WTC11 (cell line): ENCODE results near the gene MRPL37.

Experiments used
- CREM ChIP-seq: sonication (generic); formaldehyde crosslinking; IDR thresholded peaks from 2 replicates; pipeline ENCODE4 v1.8.1; 2022; ENCODE audit warnings: mild to moderate bottlenecking, missing genetic modification reagents, moderate library complexity
- FOXK1 ChIP-seq: sonication (generic); formaldehyde crosslinking; IDR thresholded peaks from 2 replicates; pipeline ENCODE4 v1.8.0; 2022; ENCODE audit warnings: mild to moderate bottlenecking, moderate library complexity, missing genetic modification reagents
- TF ChIP-seq, protein P1 (sequence below): fragments of 200-600 bp; IDR thresholded peaks from 2 replicates; pipeline ENCODE4 v1.8.0; 2022; ENCODE audit warnings: antibody characterized with exemption
- TF ChIP-seq, protein P2 (sequence below): sonication (generic); formaldehyde crosslinking; IDR thresholded peaks from 2 replicates; pipeline ENCODE4 v1.8.1; 2023; ENCODE audit warnings: mild to moderate bottlenecking, missing genetic modification reagents

DNA sequence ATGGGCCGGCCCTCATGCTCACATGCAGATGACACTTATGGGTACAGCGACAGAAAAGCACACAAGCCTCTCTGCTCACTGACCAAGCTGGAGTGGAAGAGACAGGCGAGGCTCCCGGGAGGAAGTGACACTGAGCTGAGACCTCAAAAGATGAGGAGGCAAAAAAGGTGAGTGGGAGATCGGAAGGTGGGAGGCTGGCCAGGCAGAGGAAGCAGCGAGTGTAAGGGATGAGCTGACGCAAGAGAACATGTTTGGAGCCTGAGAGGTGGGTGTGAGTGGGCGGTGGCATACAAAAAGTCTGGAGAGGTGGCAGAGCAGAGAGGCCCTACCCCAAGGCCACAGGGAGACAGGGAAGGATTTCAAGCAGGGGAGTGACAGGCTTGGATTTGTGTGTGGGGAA lies 29.0 kb upstream of the MRPL37 start:
- TF ChIP-seq FOXK1 (CRISPR knock-in tag) (no peak), CREM (CRISPR knock-in tag) (no peak)
- TF ChIP-seq, protein P1, sequence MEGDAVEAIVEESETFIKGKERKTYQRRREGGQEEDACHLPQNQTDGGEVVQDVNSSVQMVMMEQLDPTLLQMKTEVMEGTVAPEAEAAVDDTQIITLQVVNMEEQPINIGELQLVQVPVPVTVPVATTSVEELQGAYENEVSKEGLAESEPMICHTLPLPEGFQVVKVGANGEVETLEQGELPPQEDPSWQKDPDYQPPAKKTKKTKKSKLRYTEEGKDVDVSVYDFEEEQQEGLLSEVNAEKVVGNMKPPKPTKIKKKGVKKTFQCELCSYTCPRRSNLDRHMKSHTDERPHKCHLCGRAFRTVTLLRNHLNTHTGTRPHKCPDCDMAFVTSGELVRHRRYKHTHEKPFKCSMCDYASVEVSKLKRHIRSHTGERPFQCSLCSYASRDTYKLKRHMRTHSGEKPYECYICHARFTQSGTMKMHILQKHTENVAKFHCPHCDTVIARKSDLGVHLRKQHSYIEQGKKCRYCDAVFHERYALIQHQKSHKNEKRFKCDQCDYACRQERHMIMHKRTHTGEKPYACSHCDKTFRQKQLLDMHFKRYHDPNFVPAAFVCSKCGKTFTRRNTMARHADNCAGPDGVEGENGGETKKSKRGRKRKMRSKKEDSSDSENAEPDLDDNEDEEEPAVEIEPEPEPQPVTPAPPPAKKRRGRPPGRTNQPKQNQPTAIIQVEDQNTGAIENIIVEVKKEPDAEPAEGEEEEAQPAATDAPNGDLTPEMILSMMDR = no peak
- TF ChIP-seq, protein P2, sequence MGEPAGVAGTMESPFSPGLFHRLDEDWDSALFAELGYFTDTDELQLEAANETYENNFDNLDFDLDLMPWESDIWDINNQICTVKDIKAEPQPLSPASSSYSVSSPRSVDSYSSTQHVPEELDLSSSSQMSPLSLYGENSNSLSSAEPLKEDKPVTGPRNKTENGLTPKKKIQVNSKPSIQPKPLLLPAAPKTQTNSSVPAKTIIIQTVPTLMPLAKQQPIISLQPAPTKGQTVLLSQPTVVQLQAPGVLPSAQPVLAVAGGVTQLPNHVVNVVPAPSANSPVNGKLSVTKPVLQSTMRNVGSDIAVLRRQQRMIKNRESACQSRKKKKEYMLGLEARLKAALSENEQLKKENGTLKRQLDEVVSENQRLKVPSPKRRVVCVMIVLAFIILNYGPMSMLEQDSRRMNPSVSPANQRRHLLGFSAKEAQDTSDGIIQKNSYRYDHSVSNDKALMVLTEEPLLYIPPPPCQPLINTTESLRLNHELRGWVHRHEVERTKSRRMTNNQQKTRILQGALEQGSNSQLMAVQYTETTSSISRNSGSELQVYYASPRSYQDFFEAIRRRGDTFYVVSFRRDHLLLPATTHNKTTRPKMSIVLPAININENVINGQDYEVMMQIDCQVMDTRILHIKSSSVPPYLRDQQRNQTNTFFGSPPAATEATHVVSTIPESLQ (CRISPR knock-in tag) = no peak
